Measurements from ENCODE around the gene CDT1. TPM values are rescaled to one million over a fixed set of nuclear protein-coding genes. Genes with fewer than 3 reads are reported as not detected.

The CDT1 gene
- total RNA-seq, 1 donor from 2014 or later: 0.26 TPM

DNA sequence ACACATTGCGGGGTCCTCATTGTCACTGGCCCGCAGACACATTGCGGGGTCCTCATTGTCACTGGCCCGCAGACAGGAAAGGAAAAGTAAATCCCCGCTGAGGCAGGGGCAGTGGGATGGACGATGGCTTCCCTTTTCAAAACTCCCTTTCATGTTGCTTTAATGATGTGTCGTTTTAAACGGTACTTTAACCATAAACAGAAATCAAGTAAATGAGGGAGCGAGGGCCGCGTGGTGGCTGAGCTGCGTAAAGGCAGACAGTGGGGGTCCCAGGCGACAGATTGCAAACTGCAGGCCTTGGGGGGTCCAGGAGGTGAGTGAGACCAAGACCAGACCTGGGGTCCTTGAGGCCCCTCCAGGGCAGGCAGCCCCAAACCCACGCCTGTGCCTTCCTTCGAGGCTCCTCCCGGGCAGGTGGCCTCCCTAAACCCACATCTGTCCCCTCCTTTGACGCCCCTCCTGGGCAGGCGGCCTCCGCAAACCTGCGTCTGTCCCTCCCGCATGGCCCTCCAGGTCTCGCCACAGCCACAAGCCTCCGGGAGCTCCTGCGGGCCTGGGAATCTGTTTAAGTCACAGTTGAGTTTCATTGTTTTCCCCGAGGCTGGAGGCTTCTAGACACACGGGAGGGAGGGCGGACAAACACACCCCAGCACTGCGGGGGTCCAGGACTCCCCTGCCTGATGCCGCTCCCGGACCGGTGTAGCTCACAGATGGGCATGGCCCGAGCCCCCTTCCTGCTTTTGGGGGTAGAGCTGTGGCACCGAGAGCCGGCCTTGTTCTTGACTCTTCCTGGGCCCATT, 25.9 kb upstream of the CDT1 start:
- H3K27me3 ChIP-seq (ENCODE audit: control insufficient read depth, insufficient read depth, low read length): no peaks in the 10 kb centered on the region
- DNase-seq (ENCODE audit: low read depth) (no peak), FAIRE-seq (no peak)
- TF ChIP-seq, protein P1, sequence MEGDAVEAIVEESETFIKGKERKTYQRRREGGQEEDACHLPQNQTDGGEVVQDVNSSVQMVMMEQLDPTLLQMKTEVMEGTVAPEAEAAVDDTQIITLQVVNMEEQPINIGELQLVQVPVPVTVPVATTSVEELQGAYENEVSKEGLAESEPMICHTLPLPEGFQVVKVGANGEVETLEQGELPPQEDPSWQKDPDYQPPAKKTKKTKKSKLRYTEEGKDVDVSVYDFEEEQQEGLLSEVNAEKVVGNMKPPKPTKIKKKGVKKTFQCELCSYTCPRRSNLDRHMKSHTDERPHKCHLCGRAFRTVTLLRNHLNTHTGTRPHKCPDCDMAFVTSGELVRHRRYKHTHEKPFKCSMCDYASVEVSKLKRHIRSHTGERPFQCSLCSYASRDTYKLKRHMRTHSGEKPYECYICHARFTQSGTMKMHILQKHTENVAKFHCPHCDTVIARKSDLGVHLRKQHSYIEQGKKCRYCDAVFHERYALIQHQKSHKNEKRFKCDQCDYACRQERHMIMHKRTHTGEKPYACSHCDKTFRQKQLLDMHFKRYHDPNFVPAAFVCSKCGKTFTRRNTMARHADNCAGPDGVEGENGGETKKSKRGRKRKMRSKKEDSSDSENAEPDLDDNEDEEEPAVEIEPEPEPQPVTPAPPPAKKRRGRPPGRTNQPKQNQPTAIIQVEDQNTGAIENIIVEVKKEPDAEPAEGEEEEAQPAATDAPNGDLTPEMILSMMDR (IDR thresholded peaks at IDR 0.05; ENCODE audit: insufficient read depth, low read length, severe bottlenecking): no peak
- no peak overlapping the region for H3K4me3 ChIP-seq (ENCODE audit: low read depth, low read length)
- H3K36me3 ChIP-seq (ENCODE audit: control insufficient read depth, insufficient read depth, low read length): peaks cover 12% of the 10 kb centered on the region

DNA sequence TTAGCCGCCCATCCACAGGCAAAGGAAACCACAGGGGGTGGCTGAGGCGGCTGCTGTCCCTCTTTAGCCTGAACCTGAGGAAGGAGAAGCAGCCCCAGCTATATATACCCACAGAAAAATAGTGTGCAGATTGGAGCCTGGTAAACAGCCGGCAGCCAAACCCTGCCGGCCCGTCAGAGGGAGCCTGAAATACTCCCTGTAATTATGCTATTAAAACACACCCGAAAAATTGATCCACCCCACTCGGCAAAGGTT, 25.4 kb upstream of the CDT1 start:
- H3K36me3 ChIP-seq (ENCODE audit: control insufficient read depth, insufficient read depth, low read length): peaks cover 12% of the 10 kb centered on the region
- TF ChIP-seq, protein P1 (IDR thresholded peaks at IDR 0.05; ENCODE audit: insufficient read depth, low read length, severe bottlenecking): no peak
- no peak for FAIRE-seq

DNA sequence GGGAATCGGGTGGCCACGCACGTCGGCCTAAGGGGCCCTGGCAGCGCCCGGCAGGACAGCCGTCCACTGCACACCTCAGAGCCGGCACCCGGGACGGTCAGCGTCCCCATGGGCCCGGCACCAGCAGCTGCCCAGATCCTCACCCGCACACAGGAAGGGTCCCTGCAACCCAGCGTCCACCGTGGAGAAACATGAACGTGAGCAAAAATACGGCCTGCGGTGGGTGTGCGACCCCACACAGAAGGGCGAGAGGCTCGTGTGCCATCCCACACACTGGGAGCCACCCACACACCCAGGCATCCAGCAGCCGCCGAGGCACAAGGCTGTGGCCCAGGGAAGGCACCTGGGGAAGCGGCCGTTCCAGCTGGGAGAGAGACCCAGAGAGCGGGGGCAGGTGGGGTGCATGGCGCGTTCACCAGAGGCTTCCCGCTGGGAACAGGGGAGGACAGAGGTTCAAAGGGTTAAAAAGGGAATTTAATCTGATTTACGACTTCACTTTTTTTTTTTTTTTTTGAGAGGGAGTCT, 25.0 kb upstream of the CDT1 start:
- no peak for FAIRE-seq
- Histone ChIP-seq H3K27me3 (ENCODE audit: control insufficient read depth, insufficient read depth, low read length) (no peaks in the 10 kb centered on the region), H3K4me3 (ENCODE audit: low read depth, low read length) (no peak overlapping the region), H3K36me3 (ENCODE audit: control insufficient read depth, insufficient read depth, low read length) (peaks cover 12% of the 10 kb centered on the region)
- TF ChIP-seq, protein P1 (IDR thresholded peaks at IDR 0.05; ENCODE audit: insufficient read depth, low read length, severe bottlenecking): no peak
- no peak for DNase-seq (ENCODE audit: low read depth)

More for the DNA sequence above, 25.4 kb upstream of the CDT1 start:
- DNase-seq (ENCODE audit: low read depth): no peak
- H3K4me3 ChIP-seq (ENCODE audit: low read depth, low read length): no peak overlapping the region
- no peaks in the 10 kb centered on the region for H3K27me3 ChIP-seq (ENCODE audit: control insufficient read depth, insufficient read depth, low read length)

DNA sequence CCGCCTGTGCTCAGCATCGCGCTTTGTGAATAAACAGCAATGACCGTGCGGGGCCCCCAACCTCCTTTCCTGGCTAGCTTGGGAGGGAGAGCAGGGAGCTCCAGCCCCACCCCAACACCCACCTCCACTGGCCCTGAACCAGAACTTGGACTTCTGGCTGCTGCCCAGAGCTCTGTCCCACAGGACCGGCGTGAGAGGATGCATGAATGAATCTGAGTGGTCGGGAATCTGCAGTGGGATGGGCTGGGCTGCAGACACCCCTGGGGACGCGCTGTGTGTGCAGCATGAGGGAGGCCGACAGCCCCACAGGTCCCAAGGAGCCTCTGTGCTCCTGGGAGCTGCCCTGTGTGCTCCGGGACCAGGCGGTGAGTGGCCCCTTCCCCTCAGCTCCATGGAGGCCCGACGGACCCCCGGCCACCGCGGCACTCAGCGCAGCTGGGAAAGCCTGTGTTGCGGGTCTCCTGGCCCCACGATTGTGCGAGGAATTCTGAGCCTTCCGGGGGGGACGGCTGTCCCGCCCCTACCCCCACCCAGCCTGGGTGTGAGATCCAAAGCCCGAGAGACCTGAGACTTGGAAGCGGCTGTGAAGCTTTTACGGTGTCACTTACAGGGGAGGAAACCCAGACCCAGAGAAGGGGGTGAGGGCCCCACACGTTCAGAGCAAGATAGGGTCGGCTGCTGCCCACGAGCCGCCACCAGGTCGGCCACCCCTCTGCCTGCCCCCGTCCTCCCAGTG, 24.0 kb upstream of the CDT1 start:
- H3K27me3 ChIP-seq (ENCODE audit: control insufficient read depth, insufficient read depth, low read length): no peaks in the 10 kb centered on the region
- H3K36me3 ChIP-seq (ENCODE audit: control insufficient read depth, insufficient read depth, low read length): peaks cover 12% of the 10 kb centered on the region
- DNase-seq (ENCODE audit: low read depth) (no peak), FAIRE-seq (no peak)
- H3K4me3 ChIP-seq (ENCODE audit: low read depth, low read length): no peak overlapping the region
- TF ChIP-seq, protein P1 (IDR thresholded peaks at IDR 0.05; ENCODE audit: insufficient read depth, low read length, severe bottlenecking): no peak

DNA sequence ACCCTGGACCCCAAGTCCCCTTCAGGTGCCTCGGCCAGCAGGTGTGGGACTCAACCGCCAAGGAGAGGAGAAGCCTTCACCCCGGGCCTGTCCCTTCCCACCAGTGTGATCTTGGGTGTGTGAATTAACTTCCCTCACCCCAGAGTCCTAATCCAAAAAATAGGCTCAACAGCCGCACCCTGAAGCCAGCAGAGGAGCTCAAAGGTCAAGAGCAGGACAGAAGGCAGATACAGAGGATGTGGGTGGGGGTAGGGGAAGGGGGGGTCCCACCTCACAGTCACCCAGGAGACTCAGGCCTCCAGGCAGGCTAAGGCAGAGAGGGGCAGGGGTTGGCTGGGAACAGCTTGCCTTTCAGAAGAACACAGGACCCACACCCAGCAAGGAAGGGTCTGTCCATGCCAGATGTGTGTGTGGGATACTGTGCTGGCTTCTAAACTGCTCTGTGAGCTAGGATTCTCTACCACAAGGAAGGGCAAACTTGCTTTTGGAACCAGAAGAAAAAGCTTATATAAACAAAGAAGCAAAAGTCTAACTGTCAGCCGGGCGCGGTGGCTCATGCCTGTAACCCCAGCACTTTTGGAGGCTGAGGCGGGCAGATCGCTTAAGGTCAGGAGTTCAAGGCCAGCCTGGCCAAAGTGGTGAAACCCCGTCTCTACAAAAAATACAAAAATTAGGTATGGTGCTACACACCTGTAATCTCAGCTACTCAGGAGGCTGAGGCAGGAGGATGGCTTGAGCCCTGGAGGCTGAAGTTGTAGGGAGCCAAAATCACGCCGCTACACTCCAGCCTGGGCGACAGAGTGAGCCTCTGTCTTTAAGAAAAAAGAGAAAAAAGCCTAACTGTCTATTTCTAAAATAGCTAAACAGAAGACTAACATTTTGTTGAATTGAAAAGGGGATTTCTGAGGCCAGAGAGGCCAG, 23.2 kb upstream of the CDT1 start:
- no peak for FAIRE-seq
- DNase-seq (ENCODE audit: low read depth): no peak
- peaks cover 10% of the 10 kb centered on the region for H3K36me3 ChIP-seq (ENCODE audit: control insufficient read depth, insufficient read depth, low read length)
- TF ChIP-seq, protein P1 (IDR thresholded peaks at IDR 0.05; ENCODE audit: insufficient read depth, low read length, severe bottlenecking): no peak
- no peak overlapping the region for H3K4me3 ChIP-seq (ENCODE audit: low read depth, low read length)
- H3K27me3 ChIP-seq (ENCODE audit: control insufficient read depth, insufficient read depth, low read length): no peaks in the 10 kb centered on the region

Data from bronchial epithelial cell (primary cell).